ENCODE measurements around the gene LMCD1.

Gene LMCD1

GRCh38 chr3:8557298-8557697 is 55.7 kb downstream of the LMCD1 start:
- H3K79me2 ChIP-seq (ENCODE audit: insufficient read depth, low read length), result no peaks in the 10 kb centered on the region
- no peaks in the 10 kb centered on the region for H4K20me1 ChIP-seq (ENCODE audit: insufficient read depth, low read length, poor library complexity, severe bottlenecking)
- H3K9ac ChIP-seq (ENCODE audit: low read depth, low read length, poor library complexity, severe bottlenecking), result no peak overlapping the region
- no peaks in the 10 kb centered on the region for H3F3A ChIP-seq (ENCODE audit: low read depth)
- H3K4me2 ChIP-seq (ENCODE audit: low read depth, low read length, poor library complexity, severe bottlenecking), result no peak overlapping the region
- H3K9me2 ChIP-seq (replicated peaks; ENCODE audit: low read depth, low read length), result no peaks in the 10 kb centered on the region
- H2AFZ ChIP-seq (ENCODE audit: low read length), result no peak overlapping the region
- H3K36me3 ChIP-seq (ENCODE audit: insufficient read depth, low read length), result no peaks in the 10 kb centered on the region
- no peaks in the 10 kb centered on the region; the same call in 1 of the 2 replicates for H3K9me3 ChIP-seq (ENCODE audit: insufficient read depth, low read depth, low read length)
- H3K4me1 ChIP-seq (ENCODE audit: insufficient read depth, low read length, poor library complexity, severe bottlenecking), result no peaks in the 10 kb centered on the region
- no peak overlapping the region for H3K4me3 ChIP-seq (ENCODE audit: low read length, poor library complexity, severe bottlenecking)
- no peaks in the 10 kb centered on the region for H3K27me3 ChIP-seq (ENCODE audit: insufficient read depth, low read length, poor library complexity, severe bottlenecking)
- no peak for TF ChIP-seq EZH2phosphoT487 (IDR thresholded peaks at IDR 0.05; ENCODE audit: borderline replicate concordance)
- TF ChIP-seq CTCF (conservative IDR thresholded peaks at IDR 0.05; ENCODE audit: low read length), result no peak

- Histone ChIP-seq H3K4me2 (ENCODE audit: low read depth, low read length, poor library complexity, severe bottlenecking) (no peak overlapping the region), H3K79me2 (ENCODE audit: insufficient read depth, low read length) (no peaks in the 10 kb centered on the region), H4K20me1 (ENCODE audit: insufficient read depth, low read length, poor library complexity, severe bottlenecking) (no peaks in the 10 kb centered on the region), H3K4me1 (ENCODE audit: insufficient read depth, low read length, poor library complexity, severe bottlenecking) (no peaks in the 10 kb centered on the region), H2AFZ (ENCODE audit: low read length) (no peak overlapping the region), H3K9ac (ENCODE audit: low read depth, low read length, poor library complexity, severe bottlenecking) (no peak overlapping the region), H3K9me3 (ENCODE audit: insufficient read depth, low read depth, low read length) (no peaks in the 10 kb centered on the region; the same call in 1 of the 2 replicates), H3K36me3 (ENCODE audit: insufficient read depth, low read length) (no peaks in the 10 kb centered on the region), H3K27me3 (ENCODE audit: insufficient read depth, low read length, poor library complexity, severe bottlenecking) (no peaks in the 10 kb centered on the region), H3F3A (ENCODE audit: low read depth) (no peaks in the 10 kb centered on the region), H3K9me2 (replicated peaks; ENCODE audit: low read depth, low read length) (no peaks in the 10 kb centered on the region), H3K4me3 (ENCODE audit: low read length, poor library complexity, severe bottlenecking) (no peak overlapping the region)
- TF ChIP-seq EZH2phosphoT487 (IDR thresholded peaks at IDR 0.05; ENCODE audit: borderline replicate concordance), result no peak
- no peak for TF ChIP-seq CTCF (conservative IDR thresholded peaks at IDR 0.05; ENCODE audit: low read length)
Measured at GRCh38 chr3:8558645-8559044, 57.0 kb downstream of the LMCD1 start.

DNA sequence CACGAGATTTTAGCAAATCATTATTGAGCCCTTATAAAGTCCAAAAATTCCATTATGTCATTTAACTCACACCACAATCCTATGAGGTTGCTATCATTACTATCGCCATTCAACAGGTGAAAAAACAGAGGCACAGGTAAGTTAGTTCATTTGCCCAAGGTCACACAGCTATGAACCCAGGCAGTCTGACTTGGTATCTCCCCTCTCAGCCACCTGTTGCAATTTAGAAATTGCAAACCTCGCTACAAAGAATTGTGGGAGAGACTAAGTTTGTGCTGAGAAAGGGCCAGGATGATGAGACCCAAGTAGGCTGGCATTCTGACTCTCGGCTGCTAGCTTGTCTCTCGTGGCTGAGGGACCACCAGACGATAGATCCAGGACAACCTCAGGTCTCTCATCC is 57.7 kb downstream of the LMCD1 start:
- Histone ChIP-seq H3K79me2 (ENCODE audit: insufficient read depth, low read length) (no peaks in the 10 kb centered on the region), H3F3A (ENCODE audit: low read depth) (no peaks in the 10 kb centered on the region), H3K4me3 (ENCODE audit: low read length, poor library complexity, severe bottlenecking) (no peak overlapping the region), H3K9ac (ENCODE audit: low read depth, low read length, poor library complexity, severe bottlenecking) (no peak overlapping the region), H2AFZ (ENCODE audit: low read length) (no peak overlapping the region), H4K20me1 (ENCODE audit: insufficient read depth, low read length, poor library complexity, severe bottlenecking) (no peaks in the 10 kb centered on the region), H3K27me3 (ENCODE audit: insufficient read depth, low read length, poor library complexity, severe bottlenecking) (no peaks in the 10 kb centered on the region), H3K36me3 (ENCODE audit: insufficient read depth, low read length) (no peaks in the 10 kb centered on the region), H3K9me3 (ENCODE audit: insufficient read depth, low read depth, low read length) (no peaks in the 10 kb centered on the region; the same call in 1 of the 2 replicates), H3K9me2 (replicated peaks; ENCODE audit: low read depth, low read length) (no peaks in the 10 kb centered on the region), H3K4me2 (ENCODE audit: low read depth, low read length, poor library complexity, severe bottlenecking) (no peak overlapping the region), H3K4me1 (ENCODE audit: insufficient read depth, low read length, poor library complexity, severe bottlenecking) (no peaks in the 10 kb centered on the region)
- TF ChIP-seq CTCF (conservative IDR thresholded peaks at IDR 0.05; ENCODE audit: low read length) (no peak), EZH2phosphoT487 (IDR thresholded peaks at IDR 0.05; ENCODE audit: borderline replicate concordance) (no peak)

All from Loucy (cell line).